ENCODE measurements around the gene DDIT3.

Gene DDIT3

DNA sequence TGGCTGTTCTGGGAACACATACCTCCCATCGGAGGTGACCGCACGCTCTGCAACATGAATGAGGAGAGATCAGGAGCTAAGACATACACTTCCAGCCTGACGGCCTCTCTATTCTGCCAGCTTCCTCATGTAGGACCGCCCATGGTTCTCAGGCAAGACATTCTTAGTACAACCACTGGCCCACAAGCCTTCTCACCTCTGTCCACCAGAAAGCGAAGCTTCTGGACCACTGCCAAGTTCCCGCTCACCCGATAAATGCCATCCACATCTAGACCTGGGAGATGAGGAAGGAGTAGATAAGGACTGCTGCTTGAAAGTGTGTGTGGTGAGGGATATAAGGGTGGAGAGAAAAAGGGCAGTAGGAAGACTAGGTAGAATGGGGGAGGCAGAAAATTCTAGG is 45.9 kb downstream of the DDIT3 start:
- no peak for TF ChIP-seq CTCF (IDR thresholded peaks at IDR 0.05)
- DNase-seq, result no peak
- H3K4me3 Mint-ChIP-seq, result peak overlapping the region; percentile 3

DNA sequence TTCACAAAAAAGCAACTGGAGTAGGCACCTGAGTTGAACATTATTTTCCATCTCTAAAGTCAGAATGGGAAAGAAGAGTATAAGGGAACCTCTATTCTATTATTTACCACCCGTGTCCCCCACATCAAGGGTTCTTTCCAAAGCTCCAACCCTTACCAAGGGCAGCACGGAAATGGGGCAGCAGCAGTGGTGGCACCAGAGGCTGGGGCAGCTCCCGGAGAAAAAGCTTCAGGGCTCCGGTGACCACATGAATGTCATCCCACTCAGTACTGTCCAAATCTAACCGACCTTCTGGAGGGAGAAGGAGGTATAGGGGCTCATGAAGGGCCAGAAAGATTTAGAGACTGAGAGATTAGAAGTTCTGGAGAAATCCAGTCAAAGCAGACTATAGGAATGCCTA is 46.4 kb downstream of the DDIT3 start:
- Mint-ChIP-seq H3K4me3 (no peak overlapping the region), H3K4me1 (peaks cover 38% of the 10 kb centered on the region), H3K9me3 (no peaks in the 10 kb centered on the region), H3K36me3 (ENCODE audit: low read depth) (no peaks in the 10 kb centered on the region), H3K27me3 (ENCODE audit: low read depth, poor library complexity) (peaks cover 90% of the 10 kb centered on the region), H3K27ac (no peak overlapping the region)
- TF ChIP-seq CTCF (IDR thresholded peaks at IDR 0.05), result no peak
- DNase-seq, result no peak

More for the DNA sequence above, 45.9 kb downstream of the DDIT3 start:
- no peaks in the 10 kb centered on the region for H3K9me3 Mint-ChIP-seq
- H3K4me1 Mint-ChIP-seq, result peaks cover 41% of the 10 kb centered on the region
- H3K27me3 Mint-ChIP-seq (ENCODE audit: low read depth, poor library complexity), result peaks cover 91% of the 10 kb centered on the region
- no peaks in the 10 kb centered on the region for H3K36me3 Mint-ChIP-seq (ENCODE audit: low read depth)
- H3K27ac Mint-ChIP-seq, result no peak overlapping the region

DNA sequence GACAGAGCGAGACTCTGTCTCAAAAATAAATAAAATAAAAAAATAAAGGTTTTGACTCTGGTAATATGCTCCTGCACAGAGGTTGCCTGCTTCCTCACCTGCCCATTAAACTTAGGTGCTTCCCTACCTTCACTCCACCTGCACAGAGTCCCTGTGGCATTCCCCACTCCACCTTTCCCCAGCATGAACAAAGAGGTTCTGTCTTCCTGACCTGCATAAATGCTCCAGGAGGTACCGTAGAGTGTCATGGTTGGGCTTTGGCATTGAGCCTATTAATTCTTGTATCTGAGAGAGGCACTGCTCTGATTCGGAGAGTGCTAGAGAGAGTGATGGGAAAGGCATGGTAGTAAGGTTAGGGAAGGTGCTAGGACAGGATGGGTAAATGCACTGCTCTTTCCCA is 46.9 kb downstream of the DDIT3 start:
- TF ChIP-seq CTCF (IDR thresholded peaks at IDR 0.05), result no peak
- DNase-seq, result no peak
- Mint-ChIP-seq H3K9me3 (no peaks in the 10 kb centered on the region), H3K27ac (no peak overlapping the region), H3K4me1 (peaks cover 33% of the 10 kb centered on the region), H3K36me3 (ENCODE audit: low read depth) (no peaks in the 10 kb centered on the region), H3K4me3 (no peak overlapping the region), H3K27me3 (ENCODE audit: low read depth, poor library complexity) (peaks cover 87% of the 10 kb centered on the region)

DNA sequence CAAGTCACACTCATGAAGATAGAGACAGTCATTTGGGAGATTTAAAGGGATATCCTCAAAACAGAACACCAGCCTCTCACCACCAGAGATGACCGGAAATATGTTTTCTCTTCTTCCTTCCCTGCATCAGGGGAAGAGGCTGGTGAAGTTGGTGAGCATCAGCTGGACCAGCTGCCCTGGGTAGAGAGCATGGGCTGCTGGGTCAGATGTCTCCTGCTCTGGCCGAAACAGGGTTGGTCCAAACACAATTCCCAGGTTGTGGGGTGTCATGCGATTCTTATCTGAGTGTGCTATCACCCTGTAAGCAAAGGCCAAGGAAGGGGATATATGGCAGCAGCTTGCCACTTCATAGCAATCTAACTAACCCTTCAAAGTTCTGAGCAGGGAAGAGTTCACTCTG is 47.9 kb downstream of the DDIT3 start:
- H3K27me3 Mint-ChIP-seq (ENCODE audit: low read depth, poor library complexity), result peaks cover 86% of the 10 kb centered on the region

GRCh38 chr12:57471661-57472060 is 48.7 kb downstream of the DDIT3 start:
- TF ChIP-seq CTCF (IDR thresholded peaks at IDR 0.05), result no peak
- H3K27ac Mint-ChIP-seq, result no peak overlapping the region
- H3K27me3 Mint-ChIP-seq (ENCODE audit: low read depth, poor library complexity), result peaks cover 80% of the 10 kb centered on the region
- H3K4me1 Mint-ChIP-seq, result peaks cover 16% of the 10 kb centered on the region
- no peak for DNase-seq
- no peak overlapping the region for H3K4me3 Mint-ChIP-seq
- no peaks in the 10 kb centered on the region for H3K9me3 Mint-ChIP-seq
- no peaks in the 10 kb centered on the region for H3K36me3 Mint-ChIP-seq (ENCODE audit: low read depth)

More for the DNA sequence above, 47.9 kb downstream of the DDIT3 start:
- Mint-ChIP-seq H3K9me3 (no peaks in the 10 kb centered on the region), H3K36me3 (ENCODE audit: low read depth) (no peaks in the 10 kb centered on the region), H3K4me1 (peaks cover 23% of the 10 kb centered on the region), H3K4me3 (no peak overlapping the region), H3K27ac (no peak overlapping the region)
- no peak for DNase-seq
- no peak for TF ChIP-seq CTCF (IDR thresholded peaks at IDR 0.05)

DNA sequence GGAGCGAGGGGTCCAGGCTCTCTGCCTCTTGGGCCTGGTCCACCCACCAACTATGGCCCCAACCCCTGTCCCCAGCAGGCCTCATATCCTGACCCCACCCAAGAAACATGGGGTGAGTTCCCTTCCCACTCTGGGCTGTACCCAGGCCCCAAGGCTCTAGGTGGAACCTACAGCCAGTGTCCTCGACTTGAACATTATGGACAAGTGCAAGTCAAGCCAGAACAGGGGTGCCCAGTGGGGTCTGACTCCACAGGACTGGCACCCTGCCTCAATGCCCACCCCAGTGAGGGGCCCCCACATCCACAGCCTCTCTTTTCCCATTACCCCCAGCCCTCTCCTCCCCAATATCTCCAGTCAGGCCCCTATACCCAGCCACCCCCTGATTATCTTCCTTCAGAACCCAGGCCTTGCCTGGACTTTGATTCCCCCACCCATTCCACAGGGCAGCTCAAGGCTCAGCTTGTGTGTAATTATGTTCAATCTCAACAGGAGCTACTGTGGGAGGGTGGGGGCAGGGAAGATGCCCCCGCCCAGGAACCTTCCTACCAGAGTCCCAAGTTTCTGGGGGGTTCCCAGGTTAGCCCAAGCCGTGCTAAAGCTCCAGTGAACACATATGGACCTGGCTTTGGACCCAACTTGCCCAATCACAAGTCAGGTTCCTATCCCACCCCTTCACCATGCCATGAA is 49.2 kb downstream of the DDIT3 start:
- H3K9me3 Mint-ChIP-seq, result no peaks in the 10 kb centered on the region
- DNase-seq, result no peak
- no peak for TF ChIP-seq CTCF (IDR thresholded peaks at IDR 0.05)
- H3K27me3 Mint-ChIP-seq (ENCODE audit: low read depth, poor library complexity), result peaks cover 75% of the 10 kb centered on the region
- H3K4me1 Mint-ChIP-seq, result peaks cover 11% of the 10 kb centered on the region
- no peaks in the 10 kb centered on the region for H3K36me3 Mint-ChIP-seq (ENCODE audit: low read depth)
- H3K27ac Mint-ChIP-seq, result no peak overlapping the region
- no peak overlapping the region for H3K4me3 Mint-ChIP-seq

All from nephron progenitor cell (in vitro differentiated cells).